Measurements from ENCODE around the gene THRSP.
A peak's percentile ranks its signal among the peaks of the same experiment; 100 is the strongest.

DNA sequence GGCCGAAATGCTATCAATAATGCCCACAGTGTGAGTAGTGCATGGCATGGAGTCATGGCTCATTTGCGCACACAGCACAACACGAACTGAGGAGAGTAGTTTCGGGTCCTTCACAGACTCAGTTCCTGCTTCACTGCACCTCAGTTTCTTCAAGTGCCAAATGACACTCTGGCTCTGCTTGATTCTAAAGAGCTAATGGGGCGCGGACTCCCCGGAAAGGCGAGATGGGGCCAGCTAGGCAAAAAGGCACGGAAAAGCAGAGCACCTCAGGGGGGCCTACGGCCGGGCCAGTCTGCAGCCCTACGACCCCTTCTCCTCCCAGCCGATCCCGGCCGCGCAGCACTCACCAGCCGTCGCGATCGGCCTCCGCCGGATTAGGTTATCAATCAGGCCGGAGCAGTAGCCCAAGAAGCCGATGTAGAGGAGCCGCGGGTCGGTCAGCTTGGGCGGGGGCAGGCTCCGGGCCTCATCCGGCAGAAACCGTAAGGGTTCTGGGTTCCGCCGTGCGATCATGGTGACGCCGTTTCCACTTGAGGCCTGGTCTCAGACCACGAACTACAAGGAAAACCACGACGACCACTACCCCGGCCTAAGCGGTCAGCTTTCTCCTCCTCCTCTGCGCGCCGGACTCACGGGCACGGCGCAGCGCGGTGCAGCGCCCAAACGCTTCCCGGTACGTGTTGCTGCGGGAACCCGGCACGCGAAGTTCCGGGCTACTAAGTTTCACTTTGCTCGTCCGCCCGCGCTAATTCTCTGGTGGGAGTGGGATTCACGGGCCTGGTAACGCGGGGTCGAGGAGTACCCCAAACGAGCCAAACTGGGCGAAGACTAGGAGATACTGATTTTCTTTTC lies 15.8 kb downstream of the THRSP start, which contains the start of gene NDUFC2:
- peak; percentile 70; the same call in 1 of the 2 replicates for TF ChIP-seq CTBP1 (IDR thresholded peaks at IDR 0.05; ENCODE audit: borderline replicate concordance)
- TF ChIP-seq FOXM1 (IDR thresholded peaks at IDR 0.05; ENCODE audit: borderline replicate concordance), result no peak
- TF ChIP-seq SUZ12 (IDR thresholded peaks at IDR 0.05), result no peak

Data from HEK293T (cell line).